MCF 10A (cell line): ENCODE results near the gene ADAMTS16. TPM values are rescaled to one million over a fixed set of nuclear protein-coding genes. Genes with fewer than 3 reads are reported as not detected.
A peak's percentile ranks its signal among the peaks of the same experiment; 100 is the strongest.

ENCODE experiments used
- BruUV-seq: library from RNA; stranded (reverse); fragments of 400-500 nt; replicated peaks from 2 replicates; lab custom pipeline; 2021; lab: Mats Ljungman, UMichigan
- CTCF ChIA-PET: fragments of 300-600 bp; sonication (Branson Sonifier 250); formaldehyde crosslinking; extraction: SDS; loops from one replicate; lab custom pipeline; 2021; ENCODE audit warnings: antibody characterized with exemption, inconsistent platforms; lab: Yijun Ruan, JAX
- POLR2A ChIA-PET: fragments of 300-600, 350-650 bp; sonication (Branson Sonifier 250); formaldehyde crosslinking; extraction: SDS; loops from one replicate; lab custom pipeline; 2020; ENCODE audit warnings: antibody characterized with exemption, inconsistent platforms; lab: Yijun Ruan, JAX
- DNase-seq: peaks from one replicate; pipeline ENCODE4 v3.0.0-alpha.2; 2018; ENCODE audit not compliant: unreplicated experiment
- H3K27ac Mint-ChIP-seq: one replicate; pipeline ENCODE4 v1.8.0; 2022; ENCODE audit warnings: mild to moderate bottlenecking, low read depth, mixed read lengths; ENCODE audit not compliant: unreplicated experiment
- H3K27me3 Mint-ChIP-seq: one replicate; pipeline ENCODE4 v1.8.0; 2022; ENCODE audit warnings: mixed read lengths; ENCODE audit not compliant: insufficient read depth, unreplicated experiment
- H3K36me3 Mint-ChIP-seq: one replicate; pipeline ENCODE4 v1.8.0; 2022; ENCODE audit warnings: mild to moderate bottlenecking, moderate library complexity, mixed read lengths; ENCODE audit not compliant: insufficient read depth, unreplicated experiment
- H3K4me1 Mint-ChIP-seq: one replicate; pipeline ENCODE4 v1.8.0; 2022; ENCODE audit warnings: mixed read lengths; ENCODE audit not compliant: insufficient read depth, unreplicated experiment
- H3K4me3 Mint-ChIP-seq: one replicate; pipeline ENCODE4 v1.8.0; 2022; ENCODE audit warnings: mild to moderate bottlenecking, moderate library complexity, mixed read lengths; ENCODE audit not compliant: unreplicated experiment
- H3K9me3 Mint-ChIP-seq: one replicate; pipeline ENCODE4 v1.8.0; 2022; ENCODE audit warnings: mixed read lengths; ENCODE audit not compliant: unreplicated experiment
- CTCF ChIP-seq: fragments of 200-600 bp; IDR thresholded peaks from one replicate; pipeline ENCODE4 v1.8.0; 2022; ENCODE audit warnings: antibody characterized with exemption, mild to moderate bottlenecking; ENCODE audit not compliant: unreplicated experiment
- intact Hi-C: fragments of 100-400 bp; cut with micrococcal nuclease; formaldehyde crosslinking; loops from 2 replicates; pipeline ENCODE4 v1.14.1; 2022
- total RNA-seq: library from RNA; stranded (reverse); gene quantifications from 2 replicates; pipeline ENCODE4 v1.2.3, GENCODE V29; 2022

The ADAMTS16 gene
- total RNA-seq, 1 experiment from 2014 or later = not detected

GRCh38 chr5:5164163-5164562 is 24.0 kb downstream of the ADAMTS16 start:
- CTCF ChIA-PET = interaction anchor here (0.6 to 0.9 kb wide), 2 partner anchors 9 to 21 kb away, joined by 3 to 5 read pairs; no protein-coding TSS in a partner anchor
- no peak overlapping the region for H3K27ac Mint-ChIP-seq
- no TSS peak for BruUV-seq

GRCh38 chr5:5165541-5166002 is 25.4 kb downstream of the ADAMTS16 start:
- CTCF ChIA-PET = interaction anchor here (0.5 to 1.1 kb wide), 4 partner anchors 12 to 297 kb away, joined by 3 to 4 read pairs (median 3); no protein-coding TSS in a partner anchor
- BruUV-seq = no TSS peak
- H3K4me3 Mint-ChIP-seq = no peak overlapping the region
- no peak for TF ChIP-seq CTCF
- H3K9me3 Mint-ChIP-seq = no peaks in the 10 kb centered on the region
- H3K27me3 Mint-ChIP-seq = no peaks in the 10 kb centered on the region
- POLR2A ChIA-PET = interaction anchor here (0.6 to 0.7 kb wide), 2 partner anchors 30 to 705 kb away, joined by 3 read pairs; no protein-coding TSS in a partner anchor
- no peak overlapping the region for H3K27ac Mint-ChIP-seq
- no peaks in the 10 kb centered on the region for H3K4me1 Mint-ChIP-seq
- no peaks in the 10 kb centered on the region for H3K36me3 Mint-ChIP-seq
- intact Hi-C loops = no loop called here
- DNase-seq = peak; percentile 23

More at GRCh38 chr5:5164163-5164562, 24.0 kb downstream of the ADAMTS16 start:
- Mint-ChIP-seq H3K4me3 (no peak overlapping the region), H3K27me3 (no peaks in the 10 kb centered on the region), H3K36me3 (no peaks in the 10 kb centered on the region), H3K4me1 (no peaks in the 10 kb centered on the region), H3K9me3 (no peaks in the 10 kb centered on the region)
- intact Hi-C loops = no loop called here
- DNase-seq = no peak
- no peak for TF ChIP-seq CTCF
- POLR2A ChIA-PET = no interaction called here

GRCh38 chr5:5169466-5169865 is 29.3 kb downstream of the ADAMTS16 start:
- no peaks in the 10 kb centered on the region for H3K9me3 Mint-ChIP-seq
- no peak for TF ChIP-seq CTCF
- ChIA-PET CTCF (interaction anchor here (0.7 kb wide), 1 partner anchor 109 kb away, joined by 3 read pairs; no protein-coding TSS in a partner anchor), POLR2A (no interaction called here)
- no peaks in the 10 kb centered on the region for H3K4me1 Mint-ChIP-seq
- peaks cover 20% of the 10 kb centered on the region for H3K27me3 Mint-ChIP-seq
- intact Hi-C loops = no loop called here
- no peak overlapping the region for H3K4me3 Mint-ChIP-seq
- DNase-seq = no peak
- no TSS peak for BruUV-seq
- H3K36me3 Mint-ChIP-seq = no peaks in the 10 kb centered on the region
- no peak overlapping the region for H3K27ac Mint-ChIP-seq

GRCh38 chr5:5178136-5178535 is 38.0 kb downstream of the ADAMTS16 start:
- no peaks in the 10 kb centered on the region for H3K36me3 Mint-ChIP-seq
- CTCF ChIA-PET = interaction anchor here (1.3 kb wide), 1 partner anchor 35 kb away, joined by 5 read pairs; no protein-coding TSS in a partner anchor
- no peak overlapping the region for H3K27ac Mint-ChIP-seq
- no peak for DNase-seq
- intact Hi-C loops = no loop called here
- peaks cover 3% of the 10 kb centered on the region for H3K27me3 Mint-ChIP-seq
- no peak for TF ChIP-seq CTCF
- BruUV-seq = no TSS peak
- H3K4me1 Mint-ChIP-seq = no peaks in the 10 kb centered on the region
- no peaks in the 10 kb centered on the region for H3K9me3 Mint-ChIP-seq
- POLR2A ChIA-PET = no interaction called here
- H3K4me3 Mint-ChIP-seq = no peak overlapping the region
